ENCODE data around the gene SPRY2. TPM values are rescaled to one million over a fixed set of nuclear protein-coding genes. Genes with fewer than 3 reads are reported as not detected.

The SPRY2 gene
- polyA plus RNA-seq, 3 donors, result 15.6 to 68.5 (median 64.0) TPM

- no peak overlapping the region for H3K27ac ChIP-seq (ENCODE audit: low read depth, low read length)
- 45 to 59% (median 54%) methylated on average over 2 of the region's 2 CpGs for WGBS, 3 donors
These were observed 6.2 kb downstream of the SPRY2 start for GRCh38 chr13:80334597-80335260.

DNA sequence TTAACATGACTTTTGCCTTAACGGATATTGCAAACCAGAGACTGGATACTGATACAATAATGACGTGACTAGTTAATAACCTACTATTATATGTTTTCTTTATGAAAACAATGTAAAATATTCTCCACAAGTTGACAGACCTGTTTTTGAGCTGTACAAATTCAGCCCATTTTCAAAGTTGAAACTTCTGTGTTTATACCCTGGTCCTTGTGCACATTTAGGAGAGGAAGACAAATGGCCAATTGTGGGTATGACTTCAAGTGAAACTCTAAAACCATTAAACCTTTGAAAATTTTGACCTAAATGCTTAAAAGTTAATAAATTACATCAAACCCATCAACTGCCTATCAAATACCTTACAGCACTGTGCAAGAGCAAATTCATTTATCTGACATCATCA is 8.9 kb downstream of the SPRY2 start:
- H3K27ac ChIP-seq (ENCODE audit: low read depth, low read length), result no peak overlapping the region
- 77 to 96% (median 94%) methylated on average over 2 of the region's 2 CpGs for WGBS, 3 donors

- no peak overlapping the region for H3K27ac ChIP-seq (ENCODE audit: low read depth, low read length)
These were observed 11.7 kb downstream of the SPRY2 start for GRCh38 chr13:80329250-80329649.

GRCh38 chr13:80319004-80319403 is 21.9 kb downstream of the SPRY2 start:
- H3K27ac ChIP-seq (ENCODE audit: low read depth, low read length), result no peak overlapping the region
- 98 to 100% (median 98%) methylated on average over 2 of the region's 2 CpGs for WGBS, 3 donors

GRCh38 chr13:80314711-80315653 is 25.9 kb downstream of the SPRY2 start:
- WGBS, 3 donors, result 80 to 86% (median 81%) methylated on average over 5 of the region's 5 CpGs
- no peak overlapping the region for H3K27ac ChIP-seq (ENCODE audit: low read depth, low read length)

GRCh38 chr13:80313668-80314256 is 27.2 kb downstream of the SPRY2 start:
- 94 to 100% (median 98%) methylated on average over 1 of the region's 1 CpG for WGBS, 3 donors
- H3K27ac ChIP-seq (ENCODE audit: low read depth, low read length), result no peak overlapping the region

- H3K27ac ChIP-seq (ENCODE audit: low read depth, low read length), result no peak overlapping the region
- 87 to 99% (median 97%) methylated on average over 3 of the region's 3 CpGs for WGBS, 3 donors
These were observed 28.0 kb downstream of the SPRY2 start for GRCh38 chr13:80312967-80313366.

DNA sequence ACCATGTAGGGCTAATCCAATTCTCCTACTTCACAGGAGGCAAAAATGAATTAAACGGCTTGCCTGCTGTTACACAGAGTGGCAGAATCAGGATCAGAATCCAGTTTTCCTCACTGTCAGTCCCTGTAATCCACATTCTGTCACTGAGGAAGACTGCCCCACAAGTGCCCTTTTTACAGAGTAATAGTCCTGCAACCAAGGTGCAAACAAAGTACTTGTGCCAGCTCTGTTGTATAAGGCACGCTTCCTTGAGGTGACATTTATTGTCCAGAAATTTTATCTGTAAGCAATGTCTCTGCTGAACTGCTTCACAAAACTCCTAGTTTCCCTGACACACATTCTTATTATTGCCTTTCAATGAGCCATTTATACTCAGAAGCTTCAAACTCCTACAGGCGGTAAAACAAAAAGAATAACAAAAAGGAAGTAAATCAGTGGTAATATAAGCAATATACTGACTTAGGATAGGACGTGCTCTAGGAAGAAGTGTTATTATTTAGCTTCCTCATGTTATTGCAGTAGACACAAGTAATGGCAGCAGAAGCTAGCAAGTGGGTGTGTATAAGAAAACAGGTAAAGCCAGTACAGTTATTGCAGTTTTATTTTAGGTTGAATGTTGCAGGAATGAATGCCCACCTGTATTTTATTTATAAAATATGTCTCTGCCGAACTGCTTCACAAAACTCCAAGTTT is 28.8 kb downstream of the SPRY2 start:
- WGBS, 3 donors, result 80 to 85% (median 84%) methylated on average over 5 of the region's 5 CpGs

GRCh38 chr13:80309926-80310325 is 31.0 kb downstream of the SPRY2 start:
- no peak overlapping the region for H3K27ac ChIP-seq (ENCODE audit: low read depth, low read length)
- 59 to 74% (median 60%) methylated on average over 3 of the region's 3 CpGs for WGBS, 3 donors

More for the DNA sequence above, 28.8 kb downstream of the SPRY2 start:
- no peak overlapping the region for H3K27ac ChIP-seq (ENCODE audit: low read depth, low read length)

GRCh38 chr13:80307401-80307987 is 33.4 kb downstream of the SPRY2 start:
- no peak overlapping the region for H3K27ac ChIP-seq (ENCODE audit: low read depth, low read length)
- WGBS, 3 donors, result 41 to 51% (median 42%) methylated on average over 9 of the region's 9 CpGs

GRCh38 chr13:80306337-80306972 is 34.5 kb downstream of the SPRY2 start:
- 70 to 82% (median 72%) methylated on average over 3 of the region's 3 CpGs for WGBS, 3 donors
- H3K27ac ChIP-seq (ENCODE audit: low read depth, low read length), result no peak overlapping the region

GRCh38 chr13:80305737-80306136 is 35.2 kb downstream of the SPRY2 start:
- WGBS, 3 donors, result 33 to 39% (median 37%) methylated on average over 1 of the region's 1 CpG
- H3K27ac ChIP-seq (ENCODE audit: low read depth, low read length), result no peak overlapping the region

DNA sequence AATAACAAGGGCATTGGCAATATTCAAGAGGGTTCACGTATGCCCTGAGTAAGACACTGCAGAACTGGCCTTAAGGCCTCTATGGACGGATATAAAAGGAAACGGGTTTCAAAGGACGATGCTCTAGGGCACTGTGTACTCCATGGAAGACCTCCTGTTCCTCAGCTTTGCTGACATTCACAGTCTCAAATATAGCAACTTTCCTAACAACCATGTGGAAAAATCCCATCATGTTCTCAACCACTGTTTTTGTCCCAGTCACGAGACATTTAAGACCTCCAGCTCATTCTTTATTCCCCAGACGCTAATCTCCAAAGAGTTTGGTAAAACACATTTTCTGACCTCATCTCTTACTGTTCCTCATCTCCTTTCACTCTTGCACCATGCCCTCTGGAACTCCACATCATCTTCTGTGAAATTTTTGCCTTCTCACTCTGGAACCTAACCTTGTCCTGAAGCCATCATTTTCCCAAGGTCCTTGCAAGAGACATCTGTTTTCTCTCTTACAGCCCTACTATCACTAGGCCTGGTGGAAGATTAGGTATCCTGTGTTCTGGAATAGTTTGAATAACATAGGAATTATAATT is 37.6 kb downstream of the SPRY2 start:
- no peak overlapping the region for H3K27ac ChIP-seq (ENCODE audit: low read depth, low read length)
- 85 to 90% (median 89%) methylated on average over 6 of the region's 6 CpGs for WGBS, 3 donors

- no peak overlapping the region for H3K27ac ChIP-seq (ENCODE audit: low read depth, low read length)
These were observed 41.9 kb downstream of the SPRY2 start for GRCh38 chr13:80299046-80299445.

DNA sequence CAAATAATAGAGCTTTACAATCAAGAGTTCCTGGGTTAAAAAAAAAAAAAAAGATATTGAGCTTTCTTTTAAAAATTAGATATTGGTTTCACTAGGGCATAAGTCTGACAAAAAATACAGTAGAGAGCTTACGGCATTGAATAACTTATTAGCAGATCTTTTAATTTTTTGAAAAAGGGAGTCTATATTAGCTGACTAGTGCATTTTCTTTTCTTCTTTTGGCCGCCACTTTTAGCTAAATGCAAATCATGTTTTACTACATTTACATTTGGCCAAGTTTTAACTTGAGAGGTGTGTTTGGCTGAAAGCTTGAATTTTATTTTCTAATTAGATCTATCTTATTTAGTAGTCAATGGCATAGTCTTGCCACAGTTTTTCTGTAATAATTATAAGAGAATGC is 43.4 kb downstream of the SPRY2 start:
- WGBS, 3 donors, result 71 to 96% (median 74%) methylated on average over 2 of the region's 2 CpGs
- H3K27ac ChIP-seq (ENCODE audit: low read depth, low read length), result no peak overlapping the region

DNA sequence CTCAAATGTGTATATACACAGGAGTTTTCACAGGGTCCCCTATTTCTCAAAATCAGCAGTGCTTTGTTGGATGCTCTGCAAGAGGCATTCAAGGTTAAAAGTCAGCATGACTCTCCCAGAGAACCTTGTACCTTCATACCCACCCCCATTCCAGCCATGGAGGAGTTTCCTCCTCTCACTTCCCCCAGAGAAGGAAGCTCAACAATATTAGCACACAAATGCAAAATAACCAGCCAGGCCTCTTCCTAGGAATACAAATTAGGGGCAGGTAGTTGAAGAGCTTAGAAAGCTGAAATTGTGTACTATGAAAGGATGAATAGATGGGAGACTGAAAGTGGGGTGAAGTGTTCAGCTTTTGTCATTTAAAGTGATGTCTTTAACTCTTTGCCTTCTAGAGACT is 43.8 kb downstream of the SPRY2 start:
- H3K27ac ChIP-seq (ENCODE audit: low read depth, low read length), result no peak overlapping the region

- H3K27ac ChIP-seq (ENCODE audit: low read depth, low read length), result no peak overlapping the region
- 78 to 84% (median 83%) methylated on average over 7 of the region's 7 CpGs for WGBS, 3 donors
These were observed 44.3 kb downstream of the SPRY2 start for GRCh38 chr13:80296638-80297037.

DNA sequence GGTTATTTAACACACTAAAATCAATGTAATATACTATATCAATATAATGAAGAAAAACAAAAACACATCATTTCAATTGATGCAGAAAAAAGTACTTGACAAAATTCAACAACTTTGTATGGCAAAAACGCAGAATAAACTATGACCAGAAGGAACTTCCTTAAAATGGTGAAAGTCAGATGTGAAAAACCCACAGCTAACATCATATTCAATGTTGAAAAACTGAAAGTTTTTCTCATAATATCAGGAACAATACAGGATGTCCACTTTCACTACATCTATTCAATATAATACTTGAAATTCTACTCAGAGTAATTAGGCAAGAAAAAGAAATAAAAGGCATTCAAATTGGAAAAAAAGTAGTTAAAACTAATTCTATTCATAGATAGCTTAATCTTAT is 50.3 kb downstream of the SPRY2 start:
- 82 to 87% (median 83%) methylated on average over 1 of the region's 1 CpG for WGBS, 3 donors
- no peak overlapping the region for H3K27ac ChIP-seq (ENCODE audit: low read depth, low read length)

All from adipose tissue (tissue), 3 donors.